ENCODE results near the gene CAPSL.

GRCh38 chr5:35926389-35927051 is 11.9 kb downstream of the CAPSL start:
- TF ChIP-seq CTCF (IDR thresholded peaks at IDR 0.05), result peak in 5 of 7 experiments; percentile 76 to 86 (median 81)
- no peak for TF ChIP-seq POLR2AphosphoS5 (IDR thresholded peaks at IDR 0.05)

Measured in stomach (tissue), 4 donors.